ENCODE measurements around the gene PPP1R13B. TPM values are rescaled to one million over a fixed set of nuclear protein-coding genes. Genes with fewer than 3 reads are reported as not detected.

The PPP1R13B gene
- total RNA-seq, 1 experiment from 2014 or later, result 19.0 TPM

- H3K9me3 ChIP-seq (ENCODE audit: control insufficient read depth, insufficient read depth, low read depth, low read length), result no peaks in the 10 kb centered on the region
- CTCF ChIA-PET, result no interaction called here
- no peaks in the 10 kb centered on the region for H3K4me1 ChIP-seq (ENCODE audit: control insufficient read depth, insufficient read depth, low read length)
- intact Hi-C loops (cut with micrococcal nuclease; ENCODE audit: unreplicated experiment) (no loop called here), in situ Hi-C loops (cut with HindIII; ENCODE audit: low pct_unique_long_range_greater_than_20kb, low sequenced_read_pairs) (no loop called here)
- POLR2A ChIA-PET, result no interaction called here
- no peak for TF ChIP-seq TCF7L2 (IDR thresholded peaks at IDR 0.05; ENCODE audit: low read depth, low read length)
- TF ChIP-seq REST (IDR thresholded peaks at IDR 0.05; ENCODE audit: insufficient read depth in 1 of 2, low read depth in 2 of 2, low read length in 1 of 2), result no peak
- TF ChIP-seq SIN3A (IDR thresholded peaks at IDR 0.05; ENCODE audit: borderline replicate concordance, insufficient read depth, low read depth, low read length), result no peak
- no peak for TF ChIP-seq CTCF (IDR thresholded peaks at IDR 0.05)
- TF ChIP-seq POLR2AphosphoS5 (IDR thresholded peaks at IDR 0.05; ENCODE audit: low read depth, low read length), result no peak
- no peak for DNase-seq (ENCODE audit: low read depth, low spot score)
- H3K27me3 ChIP-seq (ENCODE audit: control insufficient read depth, insufficient read depth, low read length), result no peaks in the 10 kb centered on the region
- H3K36me3 ChIP-seq (ENCODE audit: control insufficient read depth, insufficient read depth, low read length), result no peaks in the 10 kb centered on the region
- BruUV-seq (replicated peaks), result no TSS peak
- ATAC-seq, result no peak
- no peak overlapping the region for H3K4me3 ChIP-seq (ENCODE audit: low read depth in 2 of 2, low read length in 2 of 2)
- no peak overlapping the region for H3K27ac ChIP-seq (ENCODE audit: low read length)
Observed at GRCh38 chr14:103740991-103741689, 106.2 kb downstream of the PPP1R13B start.

GRCh38 chr14:103739793-103740501 is 107.4 kb downstream of the PPP1R13B start:
- ChIA-PET CTCF (interaction anchor here (0.6 kb wide), 1 partner anchor 49 kb away, joined by 3 read pairs; no protein-coding TSS in a partner anchor), POLR2A (no interaction called here)
- in situ Hi-C loops (cut with HindIII; ENCODE audit: low pct_unique_long_range_greater_than_20kb, low sequenced_read_pairs), result no loop called here

More at GRCh38 chr14:103739793-103740501, 107.4 kb downstream of the PPP1R13B start:
- ATAC-seq, result no peak
- BruUV-seq (replicated peaks), result no TSS peak
- no peak overlapping the region for H3K4me3 ChIP-seq (ENCODE audit: low read depth in 2 of 2, low read length in 2 of 2)
- TF ChIP-seq TCF7L2 (IDR thresholded peaks at IDR 0.05; ENCODE audit: low read depth, low read length) (no peak), POLR2AphosphoS5 (IDR thresholded peaks at IDR 0.05; ENCODE audit: low read depth, low read length) (no peak), REST (IDR thresholded peaks at IDR 0.05; ENCODE audit: insufficient read depth in 1 of 2, low read depth in 2 of 2, low read length in 1 of 2) (no peak), CTCF (IDR thresholded peaks at IDR 0.05) (no peak), SIN3A (IDR thresholded peaks at IDR 0.05; ENCODE audit: borderline replicate concordance, insufficient read depth, low read depth, low read length) (no peak)
- no peak for DNase-seq (ENCODE audit: low read depth, low spot score)
- intact Hi-C loops (cut with micrococcal nuclease; ENCODE audit: unreplicated experiment), result no loop called here
- no peaks in the 10 kb centered on the region for H3K27me3 ChIP-seq (ENCODE audit: control insufficient read depth, insufficient read depth, low read length)
- no peak overlapping the region for H3K27ac ChIP-seq (ENCODE audit: low read length)
- H3K4me1 ChIP-seq (ENCODE audit: control insufficient read depth, insufficient read depth, low read length), result no peaks in the 10 kb centered on the region
- H3K36me3 ChIP-seq (ENCODE audit: control insufficient read depth, insufficient read depth, low read length), result no peaks in the 10 kb centered on the region
- H3K9me3 ChIP-seq (ENCODE audit: control insufficient read depth, insufficient read depth, low read depth, low read length), result no peaks in the 10 kb centered on the region
